GM10248 (cell line): ENCODE measurements around the gene IFI27L1.

Source experiments
- CTCF ChIA-PET: fragments of 300-600 bp; sonication (Branson Sonifier 250); formaldehyde crosslinking; extraction: SDS; loops from one replicate; lab custom pipeline; 2021; ENCODE audit warnings: antibody characterized with exemption; lab: Yijun Ruan, JAX
- POLR2A ChIA-PET: fragments of 350-650 bp; sonication (Branson Sonifier 250); formaldehyde crosslinking; extraction: SDS; loops from one replicate; lab custom pipeline; 2020; ENCODE audit warnings: antibody characterized with exemption; lab: Yijun Ruan, JAX
- DNase-seq: peaks from one replicate; pipeline ENCODE4 v3.0.0; 2012; ENCODE audit errors: extremely low spot score
- TF ChIP-seq, protein P1 (sequence below): IDR thresholded peaks from 2 replicates; pipeline ENCODE4 v1.5.1; 2012; ENCODE audit warnings: mild to moderate bottlenecking, low read depth; ENCODE audit errors: extremely low read depth, missing control alignments, control extremely low read depth

The IFI27L1 gene

GRCh38 chr14:94129758-94130414, 48.8 kb downstream of the IFI27L1 start:
- CTCF ChIA-PET: interaction anchor here (1.2 to 6.8 kb wide), 7 partner anchors 8 to 418 kb away, joined by 3 to 46 read pairs (median 4); partner anchors contain the start of gene OTUB2
- POLR2A ChIA-PET: interaction anchor here (0.6 kb wide), 2 partner anchors 62 to 387 kb away, joined by 3 to 4 read pairs; no protein-coding TSS in a partner anchor
- DNase-seq: no peak

GRCh38 chr14:94132285-94132887, 51.3 kb downstream of the IFI27L1 start:
- ChIA-PET CTCF (interaction anchor here (0.6 to 3.4 kb wide), 41 partner anchors 8 to 417 kb away, joined by 3 to 57 read pairs (median 4); partner anchors contain the start of genes DDX24, IFI27L1, OTUB2 and PPP4R4), POLR2A (no interaction called here)
- TF ChIP-seq, protein P1, sequence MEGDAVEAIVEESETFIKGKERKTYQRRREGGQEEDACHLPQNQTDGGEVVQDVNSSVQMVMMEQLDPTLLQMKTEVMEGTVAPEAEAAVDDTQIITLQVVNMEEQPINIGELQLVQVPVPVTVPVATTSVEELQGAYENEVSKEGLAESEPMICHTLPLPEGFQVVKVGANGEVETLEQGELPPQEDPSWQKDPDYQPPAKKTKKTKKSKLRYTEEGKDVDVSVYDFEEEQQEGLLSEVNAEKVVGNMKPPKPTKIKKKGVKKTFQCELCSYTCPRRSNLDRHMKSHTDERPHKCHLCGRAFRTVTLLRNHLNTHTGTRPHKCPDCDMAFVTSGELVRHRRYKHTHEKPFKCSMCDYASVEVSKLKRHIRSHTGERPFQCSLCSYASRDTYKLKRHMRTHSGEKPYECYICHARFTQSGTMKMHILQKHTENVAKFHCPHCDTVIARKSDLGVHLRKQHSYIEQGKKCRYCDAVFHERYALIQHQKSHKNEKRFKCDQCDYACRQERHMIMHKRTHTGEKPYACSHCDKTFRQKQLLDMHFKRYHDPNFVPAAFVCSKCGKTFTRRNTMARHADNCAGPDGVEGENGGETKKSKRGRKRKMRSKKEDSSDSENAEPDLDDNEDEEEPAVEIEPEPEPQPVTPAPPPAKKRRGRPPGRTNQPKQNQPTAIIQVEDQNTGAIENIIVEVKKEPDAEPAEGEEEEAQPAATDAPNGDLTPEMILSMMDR: peak; percentile 73
- peak; percentile 60 for DNase-seq

More at GRCh38 chr14:94129758-94130414, 48.8 kb downstream of the IFI27L1 start:
- TF ChIP-seq, protein P1: no peak

DNA sequence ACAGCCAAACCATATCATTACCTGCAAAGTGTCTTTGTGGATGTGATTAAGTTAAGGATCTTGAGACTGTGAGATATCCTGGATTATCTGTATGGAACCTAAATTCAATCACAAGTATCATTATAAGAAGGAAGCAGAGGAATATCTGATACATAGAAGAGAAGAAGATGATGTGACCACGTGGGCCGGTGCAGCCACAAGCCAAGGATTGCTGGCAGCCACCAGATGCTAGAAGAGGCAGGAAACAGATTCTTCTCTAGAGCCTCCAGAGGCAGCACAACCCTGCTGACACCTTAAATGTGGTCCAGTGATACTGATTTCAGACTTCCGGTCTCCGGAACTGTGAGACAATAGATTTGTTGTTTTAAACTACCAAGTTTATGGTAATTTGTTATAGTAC, 54.4 kb downstream of the IFI27L1 start:
- TF ChIP-seq, protein P1: no peak
- POLR2A ChIA-PET: no interaction called here
- CTCF ChIA-PET: interaction anchor here (1.2 to 2.8 kb wide), 2 partner anchors 17 to 100 kb away, joined by 4 to 15 read pairs; no protein-coding TSS in a partner anchor
- no peak for DNase-seq

DNA sequence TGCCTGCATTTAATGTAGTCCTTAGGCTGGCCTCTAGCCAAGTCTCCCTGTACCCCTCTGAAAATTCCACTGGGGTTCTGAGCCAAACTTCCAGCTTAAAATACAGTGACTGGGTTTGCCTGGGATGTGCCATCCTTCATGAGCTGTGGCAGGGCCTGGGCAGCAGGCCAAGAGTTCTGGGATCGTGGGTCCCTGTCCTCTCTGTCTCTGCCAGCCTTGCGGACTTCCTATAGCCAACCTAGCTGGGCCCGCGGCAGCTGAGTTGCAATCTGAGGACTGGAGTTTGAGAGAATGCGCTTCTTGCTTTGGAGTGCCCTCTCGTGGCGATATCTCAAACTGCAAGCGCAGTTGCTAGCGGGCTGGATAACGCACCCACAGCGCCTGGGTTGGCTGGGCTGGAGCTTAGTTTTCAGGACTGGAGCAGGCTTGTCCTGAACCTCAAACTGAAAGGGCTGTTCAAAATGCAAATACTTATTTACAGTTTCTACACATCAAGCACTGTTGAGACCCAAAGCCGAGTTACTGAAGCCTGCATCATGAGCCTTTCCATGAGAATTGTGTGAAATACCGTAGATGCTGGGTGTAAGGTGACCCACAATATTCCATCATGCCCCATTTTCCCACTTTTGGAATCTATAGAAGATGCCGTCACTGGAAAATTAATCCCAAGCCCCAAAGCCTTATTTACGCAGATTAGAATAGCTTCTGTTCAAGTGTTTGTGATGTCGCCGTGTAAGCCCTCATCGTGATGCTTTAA, 55.6 kb downstream of the IFI27L1 start:
- DNase-seq: peak; percentile 75
- POLR2A ChIA-PET: no interaction called here
- TF ChIP-seq, protein P1: peak; percentile 93
- CTCF ChIA-PET: interaction anchor here (0.7 to 8.8 kb wide), 68 partner anchors 9 to 482 kb away, joined by 3 to 182 read pairs (median 5); partner anchors contain the start of genes DDX24, IFI27L1, IFI27L2 and OTUB2

- no peak for DNase-seq
- CTCF ChIA-PET: interaction anchor here (0.9 to 8.8 kb wide), 13 partner anchors 10 to 484 kb away, joined by 3 to 182 read pairs (median 12); partner anchors contain the start of gene IFI27L2
- POLR2A ChIA-PET: no interaction called here
- TF ChIP-seq, protein P1: no peak
These were observed 57.1 kb downstream of the IFI27L1 start for GRCh38 chr14:94138251-94138650.

DNA sequence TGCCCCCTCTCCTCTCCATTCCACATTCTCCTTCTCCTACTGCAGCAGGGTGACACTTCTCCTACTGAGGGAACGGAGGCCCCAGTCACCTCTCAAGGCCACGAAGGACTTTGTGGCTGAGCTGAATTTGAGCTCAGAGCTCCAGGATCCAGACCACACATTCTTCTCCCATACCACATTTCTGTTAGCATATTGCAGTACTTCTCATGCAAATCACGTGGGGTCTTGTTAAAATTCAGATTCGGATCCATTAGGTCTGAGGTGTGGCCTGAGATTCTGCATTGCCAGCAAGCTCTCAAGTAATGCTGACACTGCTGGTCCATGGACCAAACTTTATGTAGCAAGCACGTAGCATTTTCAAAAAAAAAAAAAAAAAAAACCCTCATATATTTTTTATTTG, 57.9 kb downstream of the IFI27L1 start:
- POLR2A ChIA-PET: no interaction called here
- no peak for DNase-seq
- CTCF ChIA-PET: interaction anchor here (0.9 to 8.8 kb wide), 6 partner anchors 13 to 104 kb away, joined by 3 to 182 read pairs (median 14); partner anchors contain the start of gene IFI27L2
- TF ChIP-seq, protein P1: no peak
